NB4 (cell line): ENCODE results near the gene TOMM5.

Experiments used
- CTCF ChIP-seq: IDR thresholded peaks from one replicate; pipeline ENCODE4 v1.5.1; 2012; ENCODE audit warnings: low read depth, low read length
- POLR2A ChIP-seq: IDR thresholded peaks from 2 replicates; pipeline ENCODE4 v1.6.1; 2011; ENCODE audit warnings: mild to moderate bottlenecking; ENCODE audit not compliant: insufficient read length; ENCODE audit errors: extremely low read depth

- TF ChIP-seq CTCF = no peak
- TF ChIP-seq POLR2A = no peak
These were observed 15.9 kb upstream of the TOMM5 start for GRCh38 chr9:37608250-37608649.
